H9 (cell line): ENCODE measurements around the gene CENPP. TPM values are rescaled to one million over a fixed set of nuclear protein-coding genes. Genes with fewer than 3 reads are reported as not detected.

ENCODE experiments used
- DNase-seq: peaks from one replicate; pipeline ENCODE4 v3.0.0-alpha.2; 2017
- H2AFZ ChIP-seq: one replicate; pipeline ENCODE4 v1.6.1; 2013; ENCODE audit warnings: mild to moderate bottlenecking, low read length, control low read depth, moderate library complexity
- H2AK5ac ChIP-seq: 2 replicates; pipeline ENCODE4 v1.6.1; 2013; ENCODE audit warnings: low read length, control low read depth, mixed read lengths; ENCODE audit not compliant: insufficient read length
- H2BK120ac ChIP-seq: one replicate; pipeline ENCODE4 v1.6.1; 2013; ENCODE audit warnings: low read depth, mild to moderate bottlenecking, low read length, control low read depth, inconsistent platforms; ENCODE audit not compliant: poor library complexity, severe bottlenecking
- H2BK12ac ChIP-seq: 2 replicates; pipeline ENCODE4 v1.6.1; 2013; ENCODE audit warnings: low read length, control low read depth, mixed read lengths, low read depth; ENCODE audit not compliant: insufficient read length
- H2BK15ac ChIP-seq: 2 replicates; pipeline ENCODE4 v1.6.1; 2013; ENCODE audit warnings: low read depth, low read length, control low read depth
- H2BK20ac ChIP-seq: one replicate; pipeline ENCODE4 v1.6.1; 2013; ENCODE audit warnings: low read depth, mild to moderate bottlenecking, low read length, control low read depth, inconsistent platforms; ENCODE audit not compliant: poor library complexity, severe bottlenecking
- H2BK5ac ChIP-seq: 2 replicates; pipeline ENCODE4 v1.6.1; 2013; ENCODE audit warnings: low read length, control low read depth, mixed read lengths; ENCODE audit not compliant: insufficient read length
- H3K14ac ChIP-seq: 2 replicates; pipeline ENCODE4 v1.6.1; 2013; ENCODE audit warnings: low read length, control low read depth; ENCODE audit not compliant: insufficient read depth
- H3K18ac ChIP-seq: 2 replicates; pipeline ENCODE4 v1.6.1; 2013; ENCODE audit warnings: low read depth, mild to moderate bottlenecking, mixed read lengths, low read length, control low read depth; ENCODE audit not compliant: insufficient read length
- H3K23ac ChIP-seq: 2 replicates; pipeline ENCODE4 v1.6.1; 2013; ENCODE audit warnings: low read length, control low read depth, mixed read lengths, low read depth; ENCODE audit not compliant: insufficient read length
- H3K23me2 ChIP-seq: 2 replicates; pipeline ENCODE4 v1.6.1; 2013; ENCODE audit warnings: low read depth, mild to moderate bottlenecking, mixed read lengths, low read length, control low read depth; ENCODE audit not compliant: insufficient read length, poor library complexity, severe bottlenecking
- H3K27ac ChIP-seq: 2 replicates; pipeline ENCODE4 v1.5.1; 2013; ENCODE audit warnings: low read length, control low read depth, mixed read lengths, low read depth; ENCODE audit not compliant: insufficient read length
- H3K27me3 ChIP-seq: 2 replicates; pipeline ENCODE4 v1.6.1; 2013; ENCODE audit warnings: low read length, control low read depth, inconsistent platforms; ENCODE audit not compliant: insufficient read depth
- H3K4ac ChIP-seq: 2 replicates; pipeline ENCODE4 v1.6.1; 2013; ENCODE audit warnings: low read depth, mild to moderate bottlenecking, control low read depth, inconsistent platforms, low read length, moderate library complexity
- H3K4me1 ChIP-seq: 2 replicates; pipeline ENCODE4 v1.6.1; 2013; ENCODE audit warnings: low read length, control low read depth, inconsistent platforms; ENCODE audit not compliant: insufficient read depth
- H3K4me2 ChIP-seq: 2 replicates; pipeline ENCODE4 v1.6.1; 2013; ENCODE audit warnings: low read length, control low read depth, mixed read lengths; ENCODE audit not compliant: insufficient read length, insufficient read depth
- H3K56ac ChIP-seq: 2 replicates; pipeline ENCODE4 v1.6.1; 2013; ENCODE audit warnings: low read depth, mild to moderate bottlenecking, mixed read lengths, low read length, control low read depth; ENCODE audit not compliant: insufficient read length
- H3K79me1 ChIP-seq: 2 replicates; pipeline ENCODE4 v1.6.1; 2013; ENCODE audit warnings: low read depth, mild to moderate bottlenecking, moderate library complexity, low read length, control low read depth, inconsistent platforms; ENCODE audit not compliant: insufficient read depth, poor library complexity, severe bottlenecking
- H3K79me2 ChIP-seq: 2 replicates; pipeline ENCODE4 v1.6.1; 2013; ENCODE audit warnings: low read length, control low read depth, inconsistent platforms; ENCODE audit not compliant: insufficient read depth
- H3K9ac ChIP-seq: 2 replicates; pipeline ENCODE4 v1.6.1; 2013; ENCODE audit warnings: low read length, control low read depth, mixed read lengths; ENCODE audit not compliant: insufficient read length; ENCODE audit errors: extremely low read depth
- H3K9me3 ChIP-seq: one replicate; pipeline ENCODE4 v1.6.1; 2013; ENCODE audit warnings: low read depth, low read length, inconsistent platforms; ENCODE audit not compliant: control insufficient read depth
- H3T11ph ChIP-seq: one replicate; pipeline ENCODE4 v1.6.1; 2013; ENCODE audit warnings: mild to moderate bottlenecking, low read length, control low read depth, inconsistent platforms
- H4K20me1 ChIP-seq: one replicate; pipeline ENCODE4 v1.6.1; 2013; ENCODE audit not compliant: control insufficient read depth, insufficient read length, insufficient read depth
- H4K5ac ChIP-seq: 2 replicates; pipeline ENCODE4 v1.6.1; 2013; ENCODE audit warnings: low read depth, mild to moderate bottlenecking, mixed read lengths, low read length, control low read depth; ENCODE audit not compliant: insufficient read length
- H4K8ac ChIP-seq: replicated peaks from 2 replicates; pipeline ENCODE4 v1.6.1; 2013; ENCODE audit warnings: low read length, control low read depth, mixed read lengths, low read depth; ENCODE audit not compliant: insufficient read length
- H4K91ac ChIP-seq: 2 replicates; pipeline ENCODE4 v1.6.1; 2013; ENCODE audit warnings: low read depth, mild to moderate bottlenecking, moderate library complexity, mixed read lengths, low read length, control low read depth; ENCODE audit not compliant: insufficient read length
- H3K27ac Mint-ChIP-seq, 3 experiments: 2 replicates in 2 of 3; 3 replicates in 1 of 3; pipeline ENCODE4 v1.8.0; 2020 to 2021; ENCODE audit warnings: mixed read lengths in 3 of 3, mild to moderate bottlenecking in 1 of 3, moderate library complexity in 1 of 3
- H3K27me3 Mint-ChIP-seq: 2 replicates; pipeline ENCODE4 v1.8.0; 2021; ENCODE audit warnings: low read depth, mild to moderate bottlenecking, moderate library complexity, mixed read lengths
- H3K36me3 Mint-ChIP-seq, 3 experiments: 2 replicates in 2 of 3; 3 replicates in 1 of 3; pipeline ENCODE4 v1.8.0; 2020 to 2021; ENCODE audit warnings: low read depth in 3 of 3, mixed read lengths in 3 of 3; ENCODE audit not compliant: insufficient read depth in 1 of 3
- H3K4me1 Mint-ChIP-seq, 2 experiments: 2 replicates each; pipeline ENCODE4 v1.8.0; 2020; ENCODE audit warnings: mixed read lengths in 2 of 2
- H3K4me3 Mint-ChIP-seq, 2 experiments: 2 replicates in 1 of 2; 3 replicates in 1 of 2; pipeline ENCODE4 v1.8.0; 2020 to 2021; ENCODE audit warnings: mild to moderate bottlenecking in 2 of 2, mixed read lengths in 2 of 2, moderate library complexity in 1 of 2
- H3K9me3 Mint-ChIP-seq, 2 experiments: 2 replicates in 1 of 2; 3 replicates in 1 of 2; pipeline ENCODE4 v1.8.0; 2020; ENCODE audit warnings: mild to moderate bottlenecking in 2 of 2, mixed read lengths in 2 of 2, moderate library complexity in 1 of 2
- CTCF ChIP-seq: fragments of 200-600 bp; sonication (generic); conservative IDR thresholded peaks from 3 replicates; pipeline ENCODE4 v1.8.0; 2021; ENCODE audit warnings: antibody characterized with exemption, mild to moderate bottlenecking
- WGBS: extraction: QIAGEN DNeasy Blood & Tissue Kit; methylation state at CpG from one replicate; pipeline ENCODE4 v1.1.7; 2013; ENCODE audit warnings: missing lambda C conversion rate, low lambda C conversion rate, mixed read lengths; ENCODE audit not compliant: insufficient read length; ENCODE audit errors: extremely low coverage; 5-methylcytosine and 5-hydroxymethylcytosine counted together
- total RNA-seq: library from RNA; stranded (reverse); gene quantifications from 2 replicates; pipeline ENCODE4 v1.2.1, GENCODE V29; 2021

CENPP gene
- total RNA-seq, 1 experiment from 2014 or later = 9.1 TPM

- Histone ChIP-seq H3K4ac (no peak overlapping the region), H2AK5ac (no peak overlapping the region), H3K27me3 (no peaks in the 10 kb centered on the region), H2BK12ac (no peak overlapping the region), H3K27ac (no peak overlapping the region), H3K9ac (no peak overlapping the region), H3K4me1 (0 out of 2 replicates have a peak, but pooled peaks cover 2% of the 10 kb centered on the region), H2BK120ac (no peak overlapping the region), H3K79me1 (no peaks in the 10 kb centered on the region), H3K9me3 (no peaks in the 10 kb centered on the region), H4K91ac (no peak overlapping the region), H3K56ac (no peak overlapping the region), H3K14ac (no peak overlapping the region), H4K20me1 (no peaks in the 10 kb centered on the region), H3T11ph (no peak overlapping the region), H4K5ac (no peak overlapping the region), H4K8ac (no peak overlapping the region), H3K23me2 (no peaks in the 10 kb centered on the region), H3K23ac (no peak overlapping the region), H3K79me2 (no peaks in the 10 kb centered on the region), H3K18ac (no peak overlapping the region), H2BK20ac (no peak overlapping the region), H2BK5ac (no peak overlapping the region), H3K4me2 (no peak overlapping the region), H2AFZ (no peak overlapping the region), H2BK15ac (no peak overlapping the region)
- no peak for DNase-seq
- peaks cover 4% of the 10 kb centered on the region in 2 experiments; a peak in 2 of 5 replicates for H3K9me3 Mint-ChIP-seq
- WGBS = no CpG with 5 or more reads among the region's 1 CpG
- TF ChIP-seq CTCF = no peak
- no peak overlapping the region; a peak in 1 of 7 replicates for H3K27ac Mint-ChIP-seq
- H3K27me3 Mint-ChIP-seq = no peaks in the 10 kb centered on the region
- peaks cover 0 to 6% (median 4%) of the 10 kb centered on the region in 3 experiments; a peak in 2 of 7 replicates for H3K36me3 Mint-ChIP-seq
- peaks cover 9 to 11% of the 10 kb centered on the region in 2 experiments for H3K4me1 Mint-ChIP-seq
- H3K4me3 Mint-ChIP-seq = no peak overlapping the region
Observed at GRCh38 chr9:92589923-92590322, 264.2 kb downstream of the CENPP start.
